Liver (tissue), 9 donors: Measurements from ENCODE around the gene TASOR2. TPM values are rescaled to one million over a fixed set of nuclear protein-coding genes. Genes with fewer than 3 reads are reported as not detected.

Experiments used
- DNase-seq: peaks from one replicate; pipeline ENCODE4 v3.0.0-alpha.2; 2017; ENCODE audit warnings: low spot score
- H3K27ac ChIP-seq, 2 donors: one replicate each; pipeline ENCODE4 v1.7.0; 2013; ENCODE audit warnings: inconsistent platforms in 2 of 2, low read length in 2 of 2, control low read depth in 1 of 2, low read depth in 1 of 2, mild to moderate bottlenecking in 1 of 2
- H3K27me3 ChIP-seq, 4 donors: one replicate each; pipeline versions ENCODE4 v1.6.1 to v1.7.0; 2013; ENCODE audit warnings: low read length in 3 of 4, inconsistent platforms in 1 of 4, mild to moderate bottlenecking in 1 of 4, moderate library complexity in 1 of 4; ENCODE audit not compliant: control insufficient read depth in 4 of 4, insufficient read depth in 4 of 4
- H3K36me3 ChIP-seq, 4 donors: one replicate each; pipeline versions ENCODE4 v1.6.1 to v1.7.0; 2013; ENCODE audit warnings: low read length in 3 of 4, mild to moderate bottlenecking in 3 of 4, low read depth in 1 of 4, moderate library complexity in 1 of 4; ENCODE audit not compliant: control insufficient read depth in 4 of 4, insufficient read depth in 3 of 4
- H3K4me1 ChIP-seq, 4 donors: one replicate each; pipeline versions ENCODE4 v1.6.1 to v1.7.0; 2013; ENCODE audit warnings: low read length in 3 of 4, mild to moderate bottlenecking in 3 of 4, moderate library complexity in 1 of 4; ENCODE audit not compliant: control insufficient read depth in 4 of 4, insufficient read depth in 4 of 4
- H3K4me3 ChIP-seq, 3 donors: one replicate each; pipeline versions ENCODE4 v1.6.1 to v1.7.0; 2013; ENCODE audit warnings: low read length in 3 of 3, control low read depth in 1 of 3, low read depth in 1 of 3, mild to moderate bottlenecking in 1 of 3
- H3K9ac ChIP-seq, 2 donors: one replicate each; pipeline ENCODE4 v1.7.0; 2013; ENCODE audit warnings: low read length in 2 of 2, mild to moderate bottlenecking in 2 of 2, moderate library complexity in 2 of 2, control low read depth in 1 of 2, low read depth in 1 of 2
- H3K9me3 ChIP-seq, 4 donors: one replicate each; pipeline versions ENCODE4 v1.6.1 to v1.7.0; 2013; ENCODE audit warnings: low read length in 3 of 4; ENCODE audit not compliant: control insufficient read depth in 4 of 4
- CTCF ChIP-seq: fragments of 150-350 bp; IDR thresholded peaks from 2 replicates; pipeline ENCODE4 v1.5.1; 2017; ENCODE audit warnings: improper control_type of control experiment, low read depth, low read length; ENCODE audit not compliant: missing input control
- EGR1 ChIP-seq, 2 donors: IDR thresholded peaks; 2 replicates each; pipeline ENCODE4 v1.6.1; 2016 to 2018; ENCODE audit warnings: antibody characterized with exemption in 2 of 2, low read depth in 2 of 2
- FOXA1 ChIP-seq: IDR thresholded peaks from 2 replicates; pipeline ENCODE4 v1.6.1; 2016; ENCODE audit warnings: antibody characterized with exemption
- FOXA2 ChIP-seq: IDR thresholded peaks from 2 replicates; pipeline ENCODE4 v1.6.1; 2016; ENCODE audit warnings: antibody characterized with exemption
- HNF4A ChIP-seq, 2 donors: conservative IDR thresholded peaks; 2 replicates each; pipeline ENCODE4 v1.6.1; 2016; ENCODE audit warnings: antibody characterized with exemption in 2 of 2, mild to moderate bottlenecking in 2 of 2
- JUND ChIP-seq, 2 donors: IDR thresholded peaks; 2 replicates each; pipeline ENCODE4 v1.6.1; 2016; ENCODE audit warnings: antibody characterized with exemption in 2 of 2
- MAX ChIP-seq: IDR thresholded peaks from 2 replicates; pipeline ENCODE4 v1.6.1; 2016; ENCODE audit warnings: antibody characterized with exemption
- NR2F2 ChIP-seq: IDR thresholded peaks from 2 replicates; pipeline ENCODE4 v1.6.1; 2016; ENCODE audit warnings: antibody characterized with exemption
- RAD21 ChIP-seq, 2 donors: IDR thresholded peaks; 2 replicates each; pipeline ENCODE4 v1.6.1; 2016; ENCODE audit warnings: antibody characterized with exemption in 2 of 2, mild to moderate bottlenecking in 2 of 2
- RXRA ChIP-seq, 2 donors: IDR thresholded peaks; 2 replicates each; pipeline ENCODE4 v1.6.1; 2017 to 2018; ENCODE audit warnings: antibody characterized with exemption in 2 of 2, mild to moderate bottlenecking in 1 of 2
- SP1 ChIP-seq: IDR thresholded peaks from 2 replicates; pipeline ENCODE4 v1.6.1; 2018; ENCODE audit warnings: antibody characterized with exemption, mild to moderate bottlenecking
- TAF1 ChIP-seq: conservative IDR thresholded peaks from 2 replicates; pipeline ENCODE4 v1.6.1; 2016; ENCODE audit warnings: antibody characterized with exemption, mild to moderate bottlenecking
- YY1 ChIP-seq: IDR thresholded peaks from 2 replicates; pipeline ENCODE4 v1.6.1; 2016; ENCODE audit warnings: antibody characterized with exemption, mild to moderate bottlenecking
- WGBS: extraction: QIAGEN DNeasy Blood & Tissue Kit; methylation state at CpG from one replicate; pipeline ENCODE4 v1.1.7; 2013; 5-methylcytosine and 5-hydroxymethylcytosine counted together
- polyA plus RNA-seq, 2 donors: library from polyadenylated mRNA; stranded (reverse) in 1 of 2; unstranded in 1 of 2; fragments of 200-250 nt in 1 of 2; fragments of >200 nt in 1 of 2; fragmentation: Nextera tagmentation in 1 of 2; extraction: Ambion mirVana in 1 of 2; gene quantifications; one replicate each; pipeline versions ENCODE4 v1.2.1 to v1.2.3, GENCODE V29; 2013 to 2015
- total RNA-seq, 2 donors: library from RNA; depleted of rRNA; stranded (reverse); fragments of >200 nt; gene quantifications; one replicate each; pipeline ENCODE4 v1.2.3, GENCODE V29; 2014
- TF ChIP-seq, protein P1 (sequence below): IDR thresholded peaks from 2 replicates; pipeline ENCODE4 v1.6.1; 2016; ENCODE audit warnings: antibody characterized with exemption
- TF ChIP-seq, protein P2 (sequence below): IDR thresholded peaks from 2 replicates; pipeline ENCODE4 v1.6.1; 2016; ENCODE audit warnings: antibody characterized with exemption, mild to moderate bottlenecking
- TF ChIP-seq, protein P3 (sequence below): IDR thresholded peaks from 2 replicates; pipeline ENCODE4 v1.6.1; 2016; ENCODE audit warnings: antibody characterized with exemption
- donor health status: healthy.
- donor health status: healthy.
- donor health status: healthy.
- donor health status: healthy.
- donor health status: healthy.

Gene TASOR2
- total and polyA plus RNA-seq, 4 donors: 7.6 to 40.3 (median 14.2) TPM

GRCh38 chr10:5709865-5710264 lies 25.2 kb downstream of the TASOR2 start:
- TF ChIP-seq, protein P1, sequence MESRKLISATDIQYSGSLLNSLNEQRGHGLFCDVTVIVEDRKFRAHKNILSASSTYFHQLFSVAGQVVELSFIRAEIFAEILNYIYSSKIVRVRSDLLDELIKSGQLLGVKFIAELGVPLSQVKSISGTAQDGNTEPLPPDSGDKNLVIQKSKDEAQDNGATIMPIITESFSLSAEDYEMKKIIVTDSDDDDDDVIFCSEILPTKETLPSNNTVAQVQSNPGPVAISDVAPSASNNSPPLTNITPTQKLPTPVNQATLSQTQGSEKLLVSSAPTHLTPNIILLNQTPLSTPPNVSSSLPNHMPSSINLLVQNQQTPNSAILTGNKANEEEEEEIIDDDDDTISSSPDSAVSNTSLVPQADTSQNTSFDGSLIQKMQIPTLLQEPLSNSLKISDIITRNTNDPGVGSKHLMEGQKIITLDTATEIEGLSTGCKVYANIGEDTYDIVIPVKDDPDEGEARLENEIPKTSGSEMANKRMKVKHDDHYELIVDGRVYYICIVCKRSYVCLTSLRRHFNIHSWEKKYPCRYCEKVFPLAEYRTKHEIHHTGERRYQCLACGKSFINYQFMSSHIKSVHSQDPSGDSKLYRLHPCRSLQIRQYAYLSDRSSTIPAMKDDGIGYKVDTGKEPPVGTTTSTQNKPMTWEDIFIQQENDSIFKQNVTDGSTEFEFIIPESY: no peak
- TF ChIP-seq RXRA (IDR thresholded peaks at IDR 0.05) (no peak), TAF1 (no peak), MAX (no peak), RAD21 (IDR thresholded peaks at IDR 0.05) (no peak), YY1 (no peak), FOXA1 (no peak), FOXA2 (no peak), HNF4A (conservative IDR thresholded peaks at IDR 0.05) (no peak), EGR1 (IDR thresholded peaks at IDR 0.05; ENCODE audit: low read depth in 2 of 2) (no peak), NR2F2 (no peak), JUND (IDR thresholded peaks at IDR 0.05) (no peak)
- TF ChIP-seq, protein P2, sequence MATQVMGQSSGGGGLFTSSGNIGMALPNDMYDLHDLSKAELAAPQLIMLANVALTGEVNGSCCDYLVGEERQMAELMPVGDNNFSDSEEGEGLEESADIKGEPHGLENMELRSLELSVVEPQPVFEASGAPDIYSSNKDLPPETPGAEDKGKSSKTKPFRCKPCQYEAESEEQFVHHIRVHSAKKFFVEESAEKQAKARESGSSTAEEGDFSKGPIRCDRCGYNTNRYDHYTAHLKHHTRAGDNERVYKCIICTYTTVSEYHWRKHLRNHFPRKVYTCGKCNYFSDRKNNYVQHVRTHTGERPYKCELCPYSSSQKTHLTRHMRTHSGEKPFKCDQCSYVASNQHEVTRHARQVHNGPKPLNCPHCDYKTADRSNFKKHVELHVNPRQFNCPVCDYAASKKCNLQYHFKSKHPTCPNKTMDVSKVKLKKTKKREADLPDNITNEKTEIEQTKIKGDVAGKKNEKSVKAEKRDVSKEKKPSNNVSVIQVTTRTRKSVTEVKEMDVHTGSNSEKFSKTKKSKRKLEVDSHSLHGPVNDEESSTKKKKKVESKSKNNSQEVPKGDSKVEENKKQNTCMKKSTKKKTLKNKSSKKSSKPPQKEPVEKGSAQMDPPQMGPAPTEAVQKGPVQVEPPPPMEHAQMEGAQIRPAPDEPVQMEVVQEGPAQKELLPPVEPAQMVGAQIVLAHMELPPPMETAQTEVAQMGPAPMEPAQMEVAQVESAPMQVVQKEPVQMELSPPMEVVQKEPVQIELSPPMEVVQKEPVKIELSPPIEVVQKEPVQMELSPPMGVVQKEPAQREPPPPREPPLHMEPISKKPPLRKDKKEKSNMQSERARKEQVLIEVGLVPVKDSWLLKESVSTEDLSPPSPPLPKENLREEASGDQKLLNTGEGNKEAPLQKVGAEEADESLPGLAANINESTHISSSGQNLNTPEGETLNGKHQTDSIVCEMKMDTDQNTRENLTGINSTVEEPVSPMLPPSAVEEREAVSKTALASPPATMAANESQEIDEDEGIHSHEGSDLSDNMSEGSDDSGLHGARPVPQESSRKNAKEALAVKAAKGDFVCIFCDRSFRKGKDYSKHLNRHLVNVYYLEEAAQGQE: no peak
- TF ChIP-seq, protein P3, sequence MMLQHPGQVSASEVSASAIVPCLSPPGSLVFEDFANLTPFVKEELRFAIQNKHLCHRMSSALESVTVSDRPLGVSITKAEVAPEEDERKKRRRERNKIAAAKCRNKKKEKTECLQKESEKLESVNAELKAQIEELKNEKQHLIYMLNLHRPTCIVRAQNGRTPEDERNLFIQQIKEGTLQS: no peak
- DNase-seq: no peak
- Histone ChIP-seq H3K36me3 (no peaks in the 10 kb centered on the region), H3K9me3 (no peaks in the 10 kb centered on the region), H3K4me3 (no peak overlapping the region), H3K27ac (no peak overlapping the region), H3K9ac (no peak overlapping the region), H3K27me3 (no peaks in the 10 kb centered on the region), H3K4me1 (peaks cover 0 to 10% (median 4%) of the 10 kb centered on the region in 4 donors)
- WGBS: 85% methylated on average over 2 of the region's 2 CpGs

- peaks cover 0 to 10% (median 4%) of the 10 kb centered on the region in 4 donors for H3K4me1 ChIP-seq
- no peaks in the 10 kb centered on the region for H3K9me3 ChIP-seq
- peak overlapping the region in 1 of 3 donors; percentile 34 for H3K4me3 ChIP-seq
- peak overlapping the region in 1 of 2 donors; percentile 50 for H3K9ac ChIP-seq
- 18% methylated on average over 1 of the region's 1 CpG for WGBS
- H3K36me3 ChIP-seq: no peaks in the 10 kb centered on the region
- TF ChIP-seq, protein P1: no peak
- TF ChIP-seq YY1: no peak
- no peak for TF ChIP-seq CTCF
- no peak for TF ChIP-seq SP1
- no peak for TF ChIP-seq EGR1 (IDR thresholded peaks at IDR 0.05; ENCODE audit: low read depth in 2 of 2)
- TF ChIP-seq, protein P3: no peak
- no peak for TF ChIP-seq HNF4A (conservative IDR thresholded peaks at IDR 0.05)
- no peak for TF ChIP-seq RXRA (IDR thresholded peaks at IDR 0.05)
- TF ChIP-seq, protein P2: no peak
- TF ChIP-seq TAF1: no peak
- TF ChIP-seq FOXA2: no peak
- no peak for DNase-seq
- H3K27me3 ChIP-seq: no peaks in the 10 kb centered on the region
- H3K27ac ChIP-seq: peak overlapping the region in 1 of 2 donors; percentile 20
Observed at GRCh38 chr10:5710859-5711258, 26.2 kb downstream of the TASOR2 start.
